Dedifferentiated amniotic fluid mesenchymal stem cell (primary cell): ENCODE results near the gene PROZ.
A peak's percentile ranks its signal among the peaks of the same experiment; 100 is the strongest.

ENCODE experiments used
- DNase-seq: peaks from one replicate; pipeline ENCODE4 v3.0.0-alpha.2; 2016; ENCODE audit errors: extremely low spot score

The PROZ gene

GRCh38 chr13:113178070-113178895 lies 19.8 kb downstream of the PROZ start:
- DNase-seq: peak; percentile 86

GRCh38 chr13:113178896-113179167 lies 20.4 kb downstream of the PROZ start:
- DNase-seq: no peak

- DNase-seq: no peak
Measured at GRCh38 chr13:113179374-113180230, 21.2 kb downstream of the PROZ start.

GRCh38 chr13:113182046-113182445 lies 23.6 kb downstream of the PROZ start:
- no peak for DNase-seq

GRCh38 chr13:113183450-113184129 lies 25.1 kb downstream of the PROZ start:
- no peak for DNase-seq

- DNase-seq: no peak
Measured at GRCh38 chr13:113184568-113185440, 26.4 kb downstream of the PROZ start.

GRCh38 chr13:113186061-113186900 lies 27.8 kb downstream of the PROZ start:
- DNase-seq: no peak

- peak; percentile 97 for DNase-seq
Measured at GRCh38 chr13:113187263-113187669, 28.8 kb downstream of the PROZ start.

- DNase-seq: no peak
Measured at GRCh38 chr13:113187883-113188665, 29.6 kb downstream of the PROZ start.

GRCh38 chr13:113190181-113190580 lies 31.7 kb downstream of the PROZ start:
- DNase-seq: no peak

GRCh38 chr13:113192279-113192678 lies 33.8 kb downstream of the PROZ start:
- DNase-seq: no peak

- no peak for DNase-seq
Measured at GRCh38 chr13:113192902-113193301, 34.5 kb downstream of the PROZ start.

- DNase-seq: no peak
Measured at GRCh38 chr13:113195360-113195759, 36.9 kb downstream of the PROZ start.

- no peak for DNase-seq
Measured at GRCh38 chr13:113196970-113197737, 38.7 kb downstream of the PROZ start.

GRCh38 chr13:113201815-113202214 lies 43.4 kb downstream of the PROZ start:
- DNase-seq: no peak

GRCh38 chr13:113202912-113203311 lies 44.5 kb downstream of the PROZ start:
- no peak for DNase-seq

- no peak for DNase-seq
Measured at GRCh38 chr13:113203507-113204377, 45.3 kb downstream of the PROZ start.

GRCh38 chr13:113204378-113204734 lies 45.9 kb downstream of the PROZ start:
- no peak for DNase-seq
